Skin of body (tissue), 2 donors: ENCODE data around the gene CLSTN2. TPM values are rescaled to one million over a fixed set of nuclear protein-coding genes. Genes with fewer than 3 reads are reported as not detected.
A peak's percentile ranks its signal among the peaks of the same experiment; 100 is the strongest.

Experiments used
- DNase-seq: peaks from one replicate; lab custom pipeline; 2025; lab: John Stamatoyannopoulos, UW
- total RNA-seq: library from RNA; depleted of rRNA; stranded (reverse); fragments of >200 nt; gene quantifications from one replicate; pipeline ENCODE4 v1.2.3, GENCODE V29; 2014

Gene CLSTN2
- total RNA-seq, 1 donor from 2014 or later, result 2.9 TPM

GRCh38 chr3:140273542-140274195, 338.7 kb downstream of the CLSTN2 start:
- DNase-seq, result no peak

- DNase-seq, result no peak
Measured at GRCh38 chr3:140274429-140274828, 339.4 kb downstream of the CLSTN2 start.

DNA sequence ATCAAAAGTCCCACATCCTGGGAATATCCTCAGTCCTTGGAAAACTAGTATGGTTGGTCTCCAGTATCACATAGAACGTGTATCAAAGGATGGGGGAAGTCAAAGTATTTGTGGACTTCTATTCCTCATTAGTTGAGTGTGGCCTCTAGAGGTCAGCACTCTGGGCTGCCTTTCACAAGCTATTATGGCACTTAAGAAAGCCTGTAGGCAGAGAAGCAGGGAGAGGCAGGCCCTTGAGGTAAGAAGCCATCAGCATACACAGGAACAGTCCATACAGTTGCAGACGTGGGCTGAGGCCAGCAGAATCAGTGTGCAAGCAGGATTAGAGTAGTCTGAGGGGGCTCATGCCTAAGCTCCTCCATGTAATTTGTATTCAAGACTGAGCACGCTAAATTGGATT, 341.7 kb downstream of the CLSTN2 start:
- DNase-seq, result no peak

DNA sequence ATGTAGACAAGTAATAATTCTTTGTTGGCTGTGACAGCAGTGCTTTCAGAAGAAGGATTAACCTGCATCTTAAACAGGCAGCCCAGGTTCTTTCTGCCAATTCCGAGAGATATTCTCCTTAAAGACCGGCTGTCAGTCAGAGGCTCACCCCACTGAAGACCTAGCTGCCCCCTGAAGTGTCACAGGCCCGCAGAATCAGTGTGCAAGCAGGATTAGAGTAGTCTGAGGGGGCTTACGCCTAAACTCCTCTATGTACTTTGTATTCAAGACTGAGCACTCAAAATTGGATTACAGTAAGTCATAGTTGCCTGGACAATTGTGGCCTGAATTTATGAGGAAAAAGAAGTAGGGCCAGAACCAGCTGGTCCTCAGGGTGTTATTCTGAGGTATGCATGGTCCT, 342.9 kb downstream of the CLSTN2 start:
- DNase-seq, result no peak

- no peak for DNase-seq
Measured at GRCh38 chr3:140284372-140284771, 349.4 kb downstream of the CLSTN2 start.

DNA sequence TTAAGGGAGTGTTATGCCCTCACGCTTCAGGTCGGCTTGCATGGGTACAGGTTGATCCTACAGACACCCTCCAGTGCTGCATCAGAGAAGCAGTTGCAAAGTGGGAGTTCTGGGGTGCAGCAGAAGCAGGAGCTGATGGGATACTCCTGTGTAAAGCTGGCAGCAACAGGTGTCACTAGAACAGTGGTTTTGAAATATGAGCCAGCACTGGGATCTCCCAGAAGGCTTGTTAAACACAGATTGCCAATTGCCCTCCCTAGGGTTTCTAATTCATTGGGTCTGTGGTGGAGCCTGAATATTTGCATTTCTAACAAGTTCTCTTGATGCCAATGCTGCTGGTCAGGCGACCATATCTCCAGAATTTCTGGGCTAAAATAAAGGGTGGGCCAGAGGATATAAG, 350.4 kb downstream of the CLSTN2 start:
- DNase-seq, result no peak

- DNase-seq, result no peak
Measured at GRCh38 chr3:140288595-140288994, 353.6 kb downstream of the CLSTN2 start.

GRCh38 chr3:140290105-140290504, 355.1 kb downstream of the CLSTN2 start:
- no peak for DNase-seq

GRCh38 chr3:140292170-140292569, 357.2 kb downstream of the CLSTN2 start:
- DNase-seq, result no peak

- DNase-seq, result no peak
Measured at GRCh38 chr3:140292684-140293083, 357.7 kb downstream of the CLSTN2 start.

DNA sequence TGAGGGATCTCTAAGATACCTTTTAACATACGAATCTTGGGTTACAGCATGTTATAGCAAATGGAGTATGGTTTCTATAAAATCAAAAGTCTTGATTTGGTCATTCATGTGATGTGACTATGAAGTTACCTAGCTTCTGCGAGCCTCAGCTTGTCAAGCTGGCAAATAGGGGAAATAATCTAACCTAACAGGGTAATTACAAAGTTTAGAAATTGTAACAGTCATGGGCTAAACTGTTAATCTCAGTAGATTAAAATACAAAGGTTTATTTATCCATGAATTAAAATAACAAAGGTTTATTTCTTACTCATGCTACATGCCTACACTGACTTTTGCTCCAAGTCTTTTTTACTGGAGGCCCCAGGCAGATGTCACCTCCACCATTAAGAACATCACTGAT, 359.1 kb downstream of the CLSTN2 start:
- no peak for DNase-seq

- peak; percentile 17 for DNase-seq
Measured at GRCh38 chr3:140296796-140297352, 361.9 kb downstream of the CLSTN2 start.

DNA sequence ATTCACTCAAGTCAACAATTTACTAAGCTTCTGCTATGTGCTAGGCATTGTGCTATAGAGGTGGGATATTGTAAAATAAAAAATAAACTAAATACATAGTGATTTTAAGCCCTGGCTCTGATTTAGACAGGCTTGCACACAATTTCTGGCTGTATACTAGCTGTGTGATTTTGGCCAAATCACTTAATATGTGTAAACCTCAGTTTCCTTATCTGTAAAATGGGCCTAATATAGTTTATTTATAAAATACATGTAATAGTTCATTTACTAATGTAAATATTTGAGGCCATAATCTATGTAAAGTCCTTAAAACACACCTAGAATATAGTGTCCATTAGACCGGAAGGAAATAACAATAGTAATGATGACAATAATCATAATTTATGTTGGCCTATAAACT, 363.1 kb downstream of the CLSTN2 start:
- no peak for DNase-seq

- DNase-seq, result no peak
Measured at GRCh38 chr3:140298569-140299070, 363.6 kb downstream of the CLSTN2 start.

- DNase-seq, result no peak
Measured at GRCh38 chr3:140303875-140304274, 368.9 kb downstream of the CLSTN2 start.

- no peak for DNase-seq
Measured at GRCh38 chr3:140308535-140308934, 373.6 kb downstream of the CLSTN2 start.

- no peak for DNase-seq
Measured at GRCh38 chr3:140311428-140311827, 376.4 kb downstream of the CLSTN2 start.

- DNase-seq, result no peak
Measured at GRCh38 chr3:140315955-140316354, 381.0 kb downstream of the CLSTN2 start.

- no peak for DNase-seq
Measured at GRCh38 chr3:140316466-140316865, 381.5 kb downstream of the CLSTN2 start.

GRCh38 chr3:140316868-140317400, 381.9 kb downstream of the CLSTN2 start:
- DNase-seq, result no peak

DNA sequence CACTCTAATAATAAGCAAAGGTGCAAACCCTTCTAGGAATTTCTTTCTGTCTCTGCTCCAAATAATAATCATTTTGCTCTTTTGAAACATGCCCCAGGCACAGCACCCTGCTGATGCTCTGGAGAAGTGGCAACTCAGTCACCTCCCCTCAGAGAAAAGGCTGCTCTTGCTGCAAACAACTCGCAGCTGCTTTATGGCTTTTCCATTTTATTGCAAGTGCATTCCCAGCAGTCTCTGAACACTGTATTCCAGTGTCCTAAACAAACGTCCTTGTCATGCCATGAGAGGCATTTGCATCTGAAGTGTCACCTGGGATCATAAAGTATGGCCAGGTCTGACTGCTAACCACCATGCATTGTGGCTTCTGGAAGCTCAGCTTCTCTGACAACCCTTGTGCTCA, 384.8 kb downstream of the CLSTN2 start:
- no peak for DNase-seq

GRCh38 chr3:140323561-140323960, 388.6 kb downstream of the CLSTN2 start:
- DNase-seq, result no peak

- DNase-seq, result no peak
Measured at GRCh38 chr3:140332131-140332530, 397.1 kb downstream of the CLSTN2 start.
